Activated T-cell treated with anti-CD3 and anti-CD28 coated beads for 48 hours (primary cell): ENCODE data around the gene RRP7A.
"Not testable (repeated sequence)": the region's sequence is repeated elsewhere in the genome, so short reads cannot be mapped to it uniquely, and the experiment has no call there.

Source experiments
- DNase-seq: peaks from one replicate; pipeline ENCODE4 v3.0.0-alpha.2; 2020; ENCODE audit warnings: low read depth

RRP7A gene

GRCh38 chr22:42536166-42536565, 16.6 kb upstream of the RRP7A start:
- DNase-seq: no peak

- not testable (repeated sequence) for DNase-seq
Measured at GRCh38 chr22:42535082-42535731, 15.6 kb upstream of the RRP7A start.

- no peak for DNase-seq
Measured at GRCh38 chr22:42533638-42533977, 14.0 kb upstream of the RRP7A start.

- DNase-seq: not testable (repeated sequence)
Measured at GRCh38 chr22:42531401-42532084, 11.9 kb upstream of the RRP7A start.

GRCh38 chr22:42529435-42529834, 9.8 kb upstream of the RRP7A start:
- DNase-seq: not testable (repeated sequence)

- no peak for DNase-seq
Measured at GRCh38 chr22:42528591-42529307, 9.2 kb upstream of the RRP7A start.

GRCh38 chr22:42522546-42522945, 3.0 kb upstream of the RRP7A start:
- DNase-seq: no peak

- no peak for DNase-seq
Measured at GRCh38 chr22:42521228-42521546, 1.6 kb upstream of the RRP7A start.

GRCh38 chr22:42518638-42519524, 715 bp downstream of the RRP7A start:
- DNase-seq: not testable (repeated sequence)

GRCh38 chr22:42517103-42517502, 2.5 kb downstream of the RRP7A start:
- DNase-seq: not testable (repeated sequence)

GRCh38 chr22:42515896-42516295, 3.7 kb downstream of the RRP7A start:
- DNase-seq: no peak

GRCh38 chr22:42515304-42515703, 4.3 kb downstream of the RRP7A start:
- not testable (repeated sequence) for DNase-seq

- not testable (repeated sequence) for DNase-seq
Measured at GRCh38 chr22:42514331-42514730, 5.3 kb downstream of the RRP7A start.

- not testable (repeated sequence) for DNase-seq
Measured at GRCh38 chr22:42512273-42512990, 7.2 kb downstream of the RRP7A start.

- DNase-seq: no peak
Measured at GRCh38 chr22:42511401-42511891, 8.2 kb downstream of the RRP7A start.

GRCh38 chr22:42509548-42509947, 10.0 kb downstream of the RRP7A start:
- no peak for DNase-seq

GRCh38 chr22:42508975-42509364, 10.6 kb downstream of the RRP7A start:
- DNase-seq: not testable (repeated sequence)

- DNase-seq: not testable (repeated sequence)
Measured at GRCh38 chr22:42508327-42508974, 11.1 kb downstream of the RRP7A start.

GRCh38 chr22:42500836-42501179, 18.8 kb downstream of the RRP7A start:
- DNase-seq: no peak

- DNase-seq: peak; percentile 78
Measured at GRCh38 chr22:42500161-42500835, 19.3 kb downstream of the RRP7A start.
